GM18861 (cell line): ENCODE data around the gene RAB11A.
"Not testable (repeated sequence)": the region's sequence is repeated elsewhere in the genome, so short reads cannot be mapped to it uniquely, and the experiment has no call there.

Experiments
- ATAC-seq: cut with Tn5 transposase; IDR thresholded peaks from one replicate; pipeline ENCODE4 v1.9.1; 2021; ENCODE audit not compliant: unreplicated experiment

RAB11A gene

GRCh38 chr15:65841121-65841930 lies 28.0 kb upstream of the RAB11A start:
- no peak for ATAC-seq

- ATAC-seq = no peak
Observed at GRCh38 chr15:65845826-65846519, 23.3 kb upstream of the RAB11A start.

- ATAC-seq = no peak
Observed at GRCh38 chr15:65847989-65848388, 21.3 kb upstream of the RAB11A start.

DNA sequence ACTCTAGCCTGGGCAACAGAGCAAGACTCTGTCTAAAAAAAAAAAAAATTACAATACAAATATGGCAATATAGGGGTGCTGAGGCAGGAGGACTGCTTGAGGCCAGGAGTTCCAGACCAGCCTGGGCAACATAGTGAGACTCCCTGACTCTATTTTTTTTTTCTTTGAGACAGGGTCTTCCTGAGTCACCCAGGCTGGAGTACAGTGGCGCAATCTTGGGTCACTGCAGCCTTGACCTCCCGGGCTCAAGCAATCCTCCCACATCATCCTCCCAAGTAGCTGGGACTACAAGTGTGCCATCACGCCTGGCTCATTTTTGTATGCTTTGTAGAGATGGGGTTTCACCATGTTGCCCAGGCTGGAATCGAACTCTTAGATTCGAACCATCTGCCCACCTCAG lies 17.3 kb upstream of the RAB11A start:
- no peak for ATAC-seq

- ATAC-seq = no peak
Observed at GRCh38 chr15:65856821-65857455, 12.4 kb upstream of the RAB11A start.

- no peak for ATAC-seq
Observed at GRCh38 chr15:65857718-65858402, 11.4 kb upstream of the RAB11A start.

DNA sequence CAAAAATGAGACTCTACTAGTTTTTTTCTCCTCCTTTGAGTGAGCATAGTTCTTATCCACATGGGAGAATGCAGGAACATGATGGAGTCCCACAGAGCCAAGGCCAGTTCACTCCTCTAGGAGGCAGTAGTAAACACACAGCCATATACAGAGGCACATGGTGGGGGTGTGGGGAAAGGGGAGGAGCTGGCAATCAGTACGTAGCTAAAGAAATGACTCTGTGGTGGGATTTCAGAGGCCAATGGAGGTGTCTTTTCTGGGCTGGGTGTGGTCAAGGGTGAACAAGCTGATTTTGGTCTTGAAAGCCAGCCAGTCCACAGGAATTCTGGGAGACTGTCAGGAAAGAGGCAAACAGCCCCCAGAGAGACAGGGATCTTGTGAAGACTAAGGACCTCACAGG lies 6.6 kb upstream of the RAB11A start:
- no peak for ATAC-seq

GRCh38 chr15:65863106-65863505 lies 6.2 kb upstream of the RAB11A start:
- no peak for ATAC-seq

- ATAC-seq = no peak
Observed at GRCh38 chr15:65867244-65867643, 2.0 kb upstream of the RAB11A start.

DNA sequence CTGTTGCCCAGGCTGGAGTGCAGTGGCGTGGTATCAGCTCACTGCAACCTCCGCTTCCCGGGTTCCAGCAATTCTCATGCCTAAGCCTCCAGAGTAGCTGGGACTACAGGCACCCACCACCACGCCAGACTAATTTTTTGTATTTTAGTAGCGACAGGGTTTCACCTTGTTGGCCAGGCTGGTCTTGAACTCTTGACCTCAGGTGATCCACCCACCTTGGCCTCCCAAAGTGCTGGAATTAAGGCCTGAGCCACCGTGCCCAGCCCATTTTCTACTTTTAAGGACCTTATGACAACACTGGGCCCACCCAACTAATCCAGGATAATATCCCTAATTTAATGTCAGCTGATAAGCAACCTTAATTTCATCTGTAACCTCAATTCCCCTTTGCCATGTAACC lies 1.4 kb upstream of the RAB11A start:
- not testable (repeated sequence) for ATAC-seq

DNA sequence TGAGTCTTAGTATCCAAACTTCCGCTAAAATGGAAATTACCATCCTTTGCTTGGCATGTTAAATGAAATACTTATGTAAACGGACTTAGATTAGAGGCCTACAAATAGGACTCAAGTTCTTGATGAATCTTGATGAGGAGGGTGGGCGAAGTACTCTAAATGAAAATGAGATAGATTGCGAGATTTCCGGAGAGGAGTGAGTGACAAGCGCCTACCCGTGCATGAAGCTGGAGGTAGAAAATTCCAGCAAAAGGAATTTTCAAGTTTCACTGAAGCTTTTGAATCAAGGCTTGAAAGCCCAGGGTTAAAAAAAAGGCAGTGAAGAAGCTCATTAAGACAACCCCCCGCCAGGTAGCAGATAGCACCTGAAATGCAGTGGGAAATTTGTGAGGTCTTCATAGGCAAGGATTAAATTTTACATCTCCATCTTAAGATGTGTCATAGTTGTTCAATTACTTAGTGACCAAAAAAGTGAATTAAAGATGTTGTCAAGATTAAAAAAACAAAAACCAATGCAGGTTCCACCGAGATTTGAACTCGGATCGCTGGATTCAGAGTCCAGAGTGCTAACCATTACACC lies 655 bp upstream of the RAB11A start:
- ATAC-seq = no peak

DNA sequence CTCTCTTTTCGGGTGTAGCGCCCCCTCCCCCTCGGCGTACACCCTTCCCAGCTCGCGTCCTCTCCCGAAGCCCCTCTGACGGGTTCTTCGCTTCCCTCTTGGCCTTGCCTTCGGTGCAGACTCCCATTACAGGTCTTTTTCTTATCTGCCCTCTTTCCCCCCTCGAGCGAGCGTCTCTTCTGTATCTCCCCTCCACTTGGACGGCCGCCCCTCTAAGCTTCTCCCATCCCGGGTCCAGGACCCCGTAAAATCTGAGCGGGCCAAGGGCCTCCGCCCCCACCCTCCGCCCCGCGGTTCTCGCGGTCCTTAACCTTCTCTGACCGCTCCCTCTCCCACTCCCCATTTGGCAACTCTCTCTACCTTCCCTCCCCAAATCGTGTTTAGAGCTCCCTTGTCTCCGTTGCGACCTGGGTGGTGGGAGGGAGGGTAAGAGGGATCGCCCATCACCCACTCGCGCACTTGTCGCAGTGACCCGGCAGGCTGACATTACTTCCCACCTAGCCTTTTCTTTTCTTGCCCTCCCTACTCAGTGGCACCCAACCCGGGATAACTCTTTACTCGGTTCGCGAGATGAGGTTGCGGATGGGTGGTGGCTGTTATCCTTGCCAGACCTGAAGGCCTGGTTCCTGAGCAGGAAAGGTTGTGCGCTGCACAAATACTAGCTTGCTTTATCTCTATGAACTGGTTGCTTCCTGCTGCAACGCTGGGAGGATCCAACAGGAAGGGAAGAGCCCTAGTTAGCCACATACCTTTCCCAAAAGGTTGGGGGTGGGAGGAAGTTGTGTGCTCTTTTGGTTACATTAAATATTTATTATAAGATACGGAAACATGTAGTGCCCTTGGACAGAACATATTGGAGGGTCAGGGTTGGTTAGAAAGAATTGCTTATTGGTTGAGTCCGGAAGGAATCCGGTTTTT lies 922 bp downstream of the RAB11A start:
- ATAC-seq = no peak

DNA sequence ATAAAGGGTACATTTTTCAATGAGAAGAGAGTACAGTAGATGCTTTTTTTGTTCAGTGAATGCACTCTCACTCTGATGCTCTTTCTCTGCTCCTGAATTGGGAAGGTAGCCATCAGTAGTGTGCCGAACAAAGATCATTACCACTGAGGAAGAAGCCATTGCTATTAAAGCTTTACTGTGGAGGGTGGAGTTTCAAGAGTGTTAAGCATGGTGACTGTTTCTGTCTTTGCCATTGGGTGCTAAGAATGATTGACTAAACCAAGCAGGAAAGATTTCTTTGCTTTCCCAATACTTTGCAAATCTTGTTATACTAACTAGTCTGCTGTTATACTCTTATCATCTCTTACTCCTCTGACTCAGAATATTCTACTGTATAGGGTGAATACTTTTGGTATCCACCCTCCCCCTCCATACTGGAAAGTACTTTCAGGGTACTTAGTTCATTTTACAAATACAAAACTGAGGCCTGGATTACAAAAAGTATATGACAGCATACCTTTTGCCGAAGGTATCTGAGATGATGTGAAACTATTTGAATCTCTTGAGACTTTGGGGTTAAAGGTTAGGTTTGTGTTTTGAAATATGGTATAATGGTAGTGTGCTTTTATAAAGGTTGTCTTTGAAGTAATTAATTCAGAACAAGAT lies 1.7 kb downstream of the RAB11A start:
- no peak for ATAC-seq

DNA sequence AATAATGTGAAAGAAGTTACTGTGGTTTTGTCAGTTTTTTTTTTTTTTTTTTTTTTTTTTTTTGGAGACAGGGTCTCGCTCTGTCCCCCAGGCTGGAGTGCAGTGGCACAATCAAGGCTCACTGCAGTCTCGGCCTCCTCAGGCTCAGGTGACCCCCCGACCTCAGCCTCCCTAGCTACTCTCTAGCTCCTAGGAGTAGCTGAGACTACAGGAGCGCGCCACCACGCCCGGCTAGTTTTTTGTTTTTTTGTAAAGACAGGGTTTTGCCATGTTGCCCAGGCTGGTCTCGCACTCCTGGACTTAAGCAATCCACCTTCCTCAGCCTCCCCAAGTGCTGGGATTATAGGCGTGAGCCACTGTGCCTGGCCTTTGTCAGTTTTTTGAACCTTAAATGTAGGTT lies 2.6 kb downstream of the RAB11A start:
- not testable (repeated sequence) for ATAC-seq

- ATAC-seq = not testable (repeated sequence)
Observed at GRCh38 chr15:65872596-65872995, 3.3 kb downstream of the RAB11A start.

DNA sequence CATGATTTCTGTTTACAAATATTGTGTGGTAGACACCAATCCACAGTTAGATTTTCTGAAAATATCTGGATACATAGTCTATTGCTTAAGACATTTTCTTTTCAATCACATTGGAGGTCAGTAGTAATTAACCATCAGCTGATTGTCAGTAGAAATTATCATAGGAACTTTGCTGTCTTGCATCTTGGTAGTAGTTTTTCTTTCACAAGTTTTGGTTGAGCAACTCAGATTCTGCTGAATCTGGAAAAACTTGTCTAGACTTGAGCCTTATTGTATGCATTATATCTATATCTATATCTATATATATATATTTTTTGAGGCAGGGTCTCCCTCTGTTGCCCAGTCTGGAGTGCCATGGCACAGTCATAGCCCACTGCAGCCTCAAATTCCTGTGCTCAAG lies 4.0 kb downstream of the RAB11A start:
- ATAC-seq = no peak

DNA sequence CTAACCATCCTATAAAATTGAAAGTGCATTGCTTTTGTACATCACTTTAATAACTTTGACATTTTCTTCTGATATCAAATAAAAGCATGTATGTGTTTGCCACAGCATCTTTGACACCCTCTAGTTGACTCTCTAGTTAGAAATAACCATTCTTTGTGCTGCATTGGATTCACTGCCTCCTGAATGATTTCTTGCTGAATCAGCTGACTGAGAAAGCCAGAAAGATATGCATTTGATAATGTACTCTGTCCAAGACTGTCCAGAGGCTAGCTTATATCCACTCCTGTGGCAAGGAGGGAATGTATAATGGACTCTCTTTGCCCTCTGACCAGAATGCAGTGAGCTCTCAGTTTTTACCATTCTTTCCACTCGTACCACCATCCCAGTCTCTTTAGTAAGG lies 6.2 kb downstream of the RAB11A start:
- no peak for ATAC-seq

DNA sequence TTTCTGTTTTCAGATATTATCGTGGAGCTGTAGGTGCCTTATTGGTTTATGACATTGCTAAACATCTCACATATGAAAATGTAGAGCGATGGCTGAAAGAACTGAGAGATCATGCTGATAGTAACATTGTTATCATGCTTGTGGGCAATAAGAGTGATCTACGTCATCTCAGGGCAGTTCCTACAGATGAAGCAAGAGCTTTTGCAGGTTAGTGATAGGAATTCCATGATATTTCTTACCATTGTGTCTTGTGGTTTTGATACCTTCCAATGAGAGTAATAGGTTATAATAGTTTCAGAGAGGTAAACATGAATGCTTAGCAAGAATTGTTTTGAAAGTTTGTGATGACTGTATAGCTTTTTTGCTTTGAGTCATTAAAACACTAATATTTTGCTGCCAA lies 8.5 kb downstream of the RAB11A start:
- ATAC-seq = no peak

GRCh38 chr15:65881766-65882434 lies 12.6 kb downstream of the RAB11A start:
- ATAC-seq = no peak
